SH-SY5Y (cell line): ENCODE results near the gene RHBDD2.

Source experiments
- GATA2 ChIP-seq: IDR thresholded peaks from 2 replicates; pipeline ENCODE4 v1.6.1; 2011; ENCODE audit warnings: mild to moderate bottlenecking, low read depth, low read length
- GATA3 ChIP-seq: IDR thresholded peaks from 2 replicates; pipeline ENCODE4 v1.6.1; 2011; ENCODE audit warnings: low read depth, mild to moderate bottlenecking, low read length, moderate library complexity

DNA sequence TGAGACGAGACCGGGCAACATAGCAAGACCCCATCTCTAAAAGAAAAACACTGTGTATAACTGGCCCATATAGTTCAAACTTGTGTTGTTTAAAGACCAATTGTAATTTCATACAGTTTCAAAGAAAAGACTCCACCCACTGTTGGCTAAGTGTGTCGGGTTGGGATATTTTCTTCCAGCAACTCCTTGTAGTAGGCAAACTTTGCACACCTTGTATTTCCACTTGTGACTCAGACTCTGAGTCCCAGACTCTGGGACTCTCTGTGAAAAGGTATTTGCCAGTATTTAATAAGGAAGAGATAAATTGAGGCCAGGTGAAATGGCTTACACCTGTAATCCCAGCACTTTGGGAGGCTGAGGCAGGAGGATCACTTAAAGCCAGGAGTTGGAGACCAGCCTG, 29.3 kb upstream of the RHBDD2 start:
- TF ChIP-seq GATA2 (no peak), GATA3 (no peak)
